Stimulated activated CD8-positive, alpha-beta memory T cell treated with anti-CD3 and anti-CD28 coated beads, Interleukin-4, amount 100 ng/mL, for 24 hours (primary cell): Measurements from ENCODE around the gene CALM1.

Experiments used
- DNase-seq: peaks from one replicate; pipeline ENCODE4 v3.0.0-alpha.2; 2020; ENCODE audit warnings: low read depth

Gene CALM1

GRCh38 chr14:90443161-90444076 lies 46.6 kb downstream of the CALM1 start:
- no peak for DNase-seq

- DNase-seq, result no peak
These were observed 47.4 kb downstream of the CALM1 start for GRCh38 chr14:90444077-90444696.

GRCh38 chr14:90445011-90445410 lies 48.2 kb downstream of the CALM1 start:
- no peak for DNase-seq

GRCh38 chr14:90446405-90446804 lies 49.6 kb downstream of the CALM1 start:
- no peak for DNase-seq

- no peak for DNase-seq
These were observed 51.1 kb downstream of the CALM1 start for GRCh38 chr14:90447720-90448497.

- DNase-seq, result no peak
These were observed 52.6 kb downstream of the CALM1 start for GRCh38 chr14:90449411-90449810.

GRCh38 chr14:90450151-90450550 lies 53.3 kb downstream of the CALM1 start:
- DNase-seq, result no peak

GRCh38 chr14:90450667-90451066 lies 53.8 kb downstream of the CALM1 start:
- DNase-seq, result no peak

GRCh38 chr14:90451443-90451842 lies 54.6 kb downstream of the CALM1 start:
- no peak for DNase-seq

GRCh38 chr14:90451961-90452360 lies 55.1 kb downstream of the CALM1 start:
- DNase-seq, result no peak

- no peak for DNase-seq
These were observed 55.5 kb downstream of the CALM1 start for GRCh38 chr14:90452366-90452765.

- no peak for DNase-seq
These were observed 56.6 kb downstream of the CALM1 start for GRCh38 chr14:90453401-90453951.

- DNase-seq, result no peak
These were observed 57.5 kb downstream of the CALM1 start for GRCh38 chr14:90454041-90455000.

GRCh38 chr14:90455100-90455571 lies 58.3 kb downstream of the CALM1 start:
- DNase-seq, result no peak

GRCh38 chr14:90456551-90456950 lies 59.7 kb downstream of the CALM1 start:
- no peak for DNase-seq

GRCh38 chr14:90457186-90457585 lies 60.4 kb downstream of the CALM1 start:
- no peak for DNase-seq
